KOPT-K1 (cell line): ENCODE measurements around the gene ATP6AP2.

Experiments used
- H3K27ac ChIP-seq: fragments of 200-600 bp; sonication (generic); 2 replicates; pipeline ENCODE4 v1.5.1; 2016; ENCODE audit warnings: antibody characterized with exemption, mild to moderate bottlenecking, low read depth, low read length; ENCODE audit not compliant: poor library complexity, severe bottlenecking
- H3K36me3 ChIP-seq: fragments of 200-600 bp; sonication (generic); 2 replicates; pipeline ENCODE4 v1.5.1; 2017; ENCODE audit warnings: antibody characterized with exemption, mild to moderate bottlenecking, low read length, moderate library complexity; ENCODE audit not compliant: insufficient read depth
- H3K9me3 ChIP-seq: fragments of 200-600 bp; sonication (generic); 2 replicates; pipeline ENCODE4 v1.5.1; 2017; ENCODE audit warnings: antibody characterized with exemption, low read length, mild to moderate bottlenecking; ENCODE audit not compliant: insufficient read depth, poor library complexity, severe bottlenecking

Gene ATP6AP2, protein sequence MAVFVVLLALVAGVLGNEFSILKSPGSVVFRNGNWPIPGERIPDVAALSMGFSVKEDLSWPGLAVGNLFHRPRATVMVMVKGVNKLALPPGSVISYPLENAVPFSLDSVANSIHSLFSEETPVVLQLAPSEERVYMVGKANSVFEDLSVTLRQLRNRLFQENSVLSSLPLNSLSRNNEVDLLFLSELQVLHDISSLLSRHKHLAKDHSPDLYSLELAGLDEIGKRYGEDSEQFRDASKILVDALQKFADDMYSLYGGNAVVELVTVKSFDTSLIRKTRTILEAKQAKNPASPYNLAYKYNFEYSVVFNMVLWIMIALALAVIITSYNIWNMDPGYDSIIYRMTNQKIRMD

GRCh38 chrX:40580537-40581335 is at the start of gene ATP6AP2:
ATP6AP2 (plus strand) TSS chrX:40580970; CDS start chrX:40581066, 96 bp downstream.
- Histone ChIP-seq H3K27ac (peak within 1 kb of the TSS; percentile 48), H3K9me3 (no peaks in the 10 kb centered on the region), H3K36me3 (no peaks in the 10 kb centered on the region)

DNA sequence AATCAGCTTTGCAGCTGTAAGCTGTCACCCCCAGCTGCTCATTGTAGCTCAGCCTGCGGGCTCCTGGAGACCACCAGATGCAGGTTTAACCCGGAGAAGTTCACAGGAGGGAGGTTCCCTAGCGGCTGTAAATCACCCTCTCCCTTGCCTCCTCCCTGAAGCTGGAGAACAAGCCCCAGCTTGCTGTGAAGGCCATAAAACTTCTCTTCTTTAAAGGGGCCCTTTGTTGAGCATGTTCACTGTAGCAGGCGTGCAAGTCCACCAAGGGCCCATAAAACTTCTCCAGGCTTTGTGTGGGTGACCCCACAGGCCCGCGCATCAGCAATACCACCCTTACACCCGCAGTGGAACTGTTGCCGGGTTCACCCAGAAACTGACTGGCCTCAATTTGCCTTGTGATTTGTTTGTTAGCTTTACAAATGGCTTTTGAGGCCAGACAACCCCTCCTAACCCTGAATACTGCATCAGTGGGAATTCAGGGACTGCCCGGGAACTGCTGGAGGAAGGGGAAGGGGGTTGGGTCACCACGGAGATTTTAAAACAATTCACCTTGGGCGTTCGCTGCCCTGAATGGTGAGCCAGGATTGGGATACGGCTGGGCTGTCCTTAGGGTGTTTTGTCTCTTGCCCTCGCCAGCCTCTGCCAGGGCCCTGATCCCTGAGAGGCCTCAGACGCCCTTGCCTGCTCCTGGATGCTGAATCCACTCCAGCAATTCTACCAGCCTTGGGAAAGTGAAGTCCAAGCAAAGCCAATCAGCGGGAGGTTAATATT is 49.5 kb upstream of the ATP6AP2 start:
- Histone ChIP-seq H3K9me3 (no peaks in the 10 kb centered on the region), H3K27ac (no peak overlapping the region), H3K36me3 (no peaks in the 10 kb centered on the region)

- no peaks in the 10 kb centered on the region for H3K9me3 ChIP-seq
- H3K27ac ChIP-seq, result no peak overlapping the region
- H3K36me3 ChIP-seq, result no peaks in the 10 kb centered on the region
These were observed 43.5 kb upstream of the ATP6AP2 start for GRCh38 chrX:40537310-40537709.

- no peaks in the 10 kb centered on the region for H3K36me3 ChIP-seq
- no peak overlapping the region for H3K27ac ChIP-seq
- no peaks in the 10 kb centered on the region for H3K9me3 ChIP-seq
These were observed 42.4 kb upstream of the ATP6AP2 start for GRCh38 chrX:40538406-40538805.

GRCh38 chrX:40539214-40540142 is 41.3 kb upstream of the ATP6AP2 start:
- Histone ChIP-seq H3K9me3 (no peaks in the 10 kb centered on the region), H3K27ac (peak overlapping the region; percentile 42), H3K36me3 (no peaks in the 10 kb centered on the region)

DNA sequence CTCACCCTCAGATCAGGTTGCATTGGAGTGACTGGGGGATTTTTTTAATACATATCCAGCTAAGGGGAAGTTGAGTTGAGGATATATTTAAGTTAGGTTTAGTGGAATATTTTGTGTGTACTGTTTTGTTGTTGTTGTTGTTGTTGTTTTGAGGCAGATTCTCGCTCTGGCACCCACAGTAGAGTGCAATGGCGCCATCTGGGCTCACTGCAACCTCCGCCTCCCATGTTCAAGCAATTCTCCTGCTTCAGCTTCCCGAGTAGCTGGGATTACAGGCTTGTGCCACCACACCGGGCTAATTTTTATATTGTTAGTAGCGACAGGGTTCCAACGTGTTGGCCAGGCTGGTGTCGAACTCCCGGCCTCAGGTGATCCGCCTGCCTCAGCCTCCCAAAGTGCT is 38.6 kb upstream of the ATP6AP2 start:
- Histone ChIP-seq H3K36me3 (no peaks in the 10 kb centered on the region), H3K27ac (no peak overlapping the region), H3K9me3 (no peaks in the 10 kb centered on the region)

- no peak overlapping the region for H3K27ac ChIP-seq
- no peaks in the 10 kb centered on the region for H3K9me3 ChIP-seq
- H3K36me3 ChIP-seq, result no peaks in the 10 kb centered on the region
These were observed 37.8 kb upstream of the ATP6AP2 start for GRCh38 chrX:40542972-40543371.

GRCh38 chrX:40543661-40544328 is 37.0 kb upstream of the ATP6AP2 start:
- no peak overlapping the region for H3K27ac ChIP-seq
- no peaks in the 10 kb centered on the region for H3K9me3 ChIP-seq
- no peaks in the 10 kb centered on the region for H3K36me3 ChIP-seq

- no peaks in the 10 kb centered on the region for H3K9me3 ChIP-seq
- H3K36me3 ChIP-seq, result no peaks in the 10 kb centered on the region
- no peak overlapping the region for H3K27ac ChIP-seq
These were observed 36.2 kb upstream of the ATP6AP2 start for GRCh38 chrX:40544343-40545266.

DNA sequence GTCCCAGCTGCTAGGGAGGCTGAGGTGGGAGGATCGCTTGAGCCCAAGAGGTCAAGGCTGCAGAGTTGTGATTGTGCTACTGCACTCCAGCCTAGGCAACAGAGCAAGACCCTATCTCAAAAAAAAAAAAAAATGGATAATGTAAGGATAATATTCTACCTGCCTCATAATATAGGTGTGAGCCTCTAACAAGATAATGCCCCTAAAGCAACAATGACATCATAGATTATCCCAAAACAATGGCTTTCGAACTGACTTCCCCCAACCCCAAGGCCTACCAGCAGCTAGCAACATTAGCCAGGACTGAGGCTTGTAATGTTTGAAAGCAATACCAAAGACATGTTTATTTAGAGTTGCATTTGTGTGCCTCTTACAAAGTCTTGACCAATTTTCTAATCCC is 33.9 kb upstream of the ATP6AP2 start:
- H3K36me3 ChIP-seq, result no peaks in the 10 kb centered on the region
- H3K9me3 ChIP-seq, result no peaks in the 10 kb centered on the region
- H3K27ac ChIP-seq, result no peak overlapping the region

DNA sequence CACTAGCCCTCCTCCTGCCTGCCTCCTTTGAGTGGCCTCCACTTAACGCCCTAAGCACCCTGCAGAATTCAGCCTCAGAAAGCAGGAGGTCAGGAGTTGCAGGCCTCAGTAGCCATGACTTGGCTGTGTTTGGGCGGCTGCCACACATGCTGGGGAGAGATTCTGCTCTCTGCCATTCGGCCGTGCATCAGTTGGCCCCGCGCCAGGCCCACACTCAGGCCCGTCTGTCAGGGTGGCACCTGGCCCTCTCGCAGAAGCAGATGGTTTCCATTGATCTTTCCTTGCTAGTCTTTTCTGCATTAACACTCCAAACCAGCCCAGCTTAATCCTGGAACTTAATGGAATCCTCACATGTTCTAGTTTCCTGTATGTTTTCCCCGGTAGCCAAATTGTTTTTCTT is 30.7 kb upstream of the ATP6AP2 start:
- Histone ChIP-seq H3K36me3 (no peaks in the 10 kb centered on the region), H3K27ac (no peak overlapping the region), H3K9me3 (no peaks in the 10 kb centered on the region)

GRCh38 chrX:40552768-40553167 is 28.0 kb upstream of the ATP6AP2 start:
- H3K36me3 ChIP-seq, result no peaks in the 10 kb centered on the region
- H3K27ac ChIP-seq, result no peak overlapping the region
- no peaks in the 10 kb centered on the region for H3K9me3 ChIP-seq

GRCh38 chrX:40558590-40558989 is 22.2 kb upstream of the ATP6AP2 start:
- no peak overlapping the region for H3K27ac ChIP-seq
- no peaks in the 10 kb centered on the region for H3K36me3 ChIP-seq
- H3K9me3 ChIP-seq, result no peaks in the 10 kb centered on the region
